Common myeloid progenitor, CD34-positive (primary cell): ENCODE measurements around the gene CTSC.

Experiments used
- CTCF ChIA-PET: fragments of 350-600 bp; sonication (Branson Sonifier 250); formaldehyde crosslinking; loops from one replicate; lab custom pipeline; 2021; ENCODE audit warnings: antibody characterized with exemption; lab: Charles Lee
- POLR2A ChIA-PET: fragments of 350-600 bp; sonication (Branson Sonifier 250); formaldehyde crosslinking; loops from one replicate; lab custom pipeline; 2021; ENCODE audit warnings: antibody characterized with exemption; lab: Charles Lee
- DNase-seq, 3 donors: peaks; one replicate each; pipeline versions ENCODE4 v3.0.0 to v3.0.0-alpha.2; 2013
- H3K27ac ChIP-seq, 2 experiments: 1 replicate in 1 of 2; 2 replicates in 1 of 2; pipeline ENCODE4 v1.7.0; 2013; ENCODE audit warnings: inconsistent platforms in 2 of 2, low read length in 2 of 2, mild to moderate bottlenecking in 2 of 2, low read depth in 1 of 2, moderate library complexity in 1 of 2; ENCODE audit not compliant: severe bottlenecking in 2 of 2, insufficient read depth in 1 of 2, poor library complexity in 1 of 2
- H3K27me3 ChIP-seq, 5 experiments: replicated peaks in 2 of 5; 1 replicate in 3 of 5; 2 replicates in 2 of 5; pipeline versions ENCODE4 v1.6.1 to v1.7.0; 2013; ENCODE audit warnings: low read length in 4 of 5, mild to moderate bottlenecking in 2 of 5, moderate library complexity in 2 of 5, inconsistent platforms in 1 of 5; ENCODE audit not compliant: insufficient read depth in 5 of 5, control insufficient read depth in 4 of 5
- H3K36me3 ChIP-seq, 4 experiments: 1 replicate in 2 of 4; 2 replicates in 2 of 4; pipeline versions ENCODE4 v1.6.1 to v1.7.0; 2013; ENCODE audit warnings: low read length in 3 of 4, control low read depth in 1 of 4, mild to moderate bottlenecking in 1 of 4; ENCODE audit not compliant: control insufficient read depth in 4 of 4, insufficient read depth in 4 of 4
- H3K4me1 ChIP-seq, 4 experiments: 1 replicate in 3 of 4; 2 replicates in 1 of 4; pipeline versions ENCODE4 v1.6.1 to v1.7.1; 2013; ENCODE audit warnings: low read length in 3 of 4, mild to moderate bottlenecking in 3 of 4, control low read depth in 1 of 4, inconsistent platforms in 1 of 4, moderate library complexity in 1 of 4; ENCODE audit not compliant: control insufficient read depth in 4 of 4, insufficient read depth in 4 of 4; ENCODE audit errors: control extremely low read depth in 1 of 4
- H3K4me3 ChIP-seq, 7 experiments: 1 replicate in 4 of 7; 2 replicates in 3 of 7; pipeline versions ENCODE4 v1.5.1 to v1.7.0; 2013; ENCODE audit warnings: mild to moderate bottlenecking in 7 of 7, low read length in 6 of 7, moderate library complexity in 6 of 7, inconsistent platforms in 2 of 7, low read depth in 2 of 7, control low read depth in 1 of 7; ENCODE audit not compliant: insufficient read depth in 4 of 7, control insufficient read depth in 1 of 7; ENCODE audit errors: extremely low read depth in 1 of 7
- H3K9me3 ChIP-seq, 5 experiments: 1 replicate in 4 of 5; 2 replicates in 1 of 5; pipeline versions ENCODE4 v1.6.1 to v1.7.1; 2013; ENCODE audit warnings: low read length in 4 of 5, mild to moderate bottlenecking in 2 of 5, inconsistent platforms in 1 of 5, low read depth in 1 of 5, moderate library complexity in 1 of 5; ENCODE audit not compliant: control insufficient read depth in 4 of 5, insufficient read depth in 2 of 5; ENCODE audit errors: control extremely low read depth in 1 of 5
- WGBS: methylation state at CpG from one replicate; pipeline ENCODE4 v1.1.5; 2013; ENCODE audit not compliant: insufficient coverage; 5-methylcytosine and 5-hydroxymethylcytosine counted together

CTSC gene

GRCh38 chr11:88353835-88354496, 16.4 kb upstream of the CTSC start:
- DNase-seq = no peak
- Histone ChIP-seq H3K27ac (no peak overlapping the region), H3K9me3 (no peaks in the 10 kb centered on the region), H3K4me1 (peaks cover 0 to 32% (median 6%) of the 10 kb centered on the region in 4 experiments), H3K36me3 (no peaks in the 10 kb centered on the region), H3K4me3 (no peak overlapping the region), H3K27me3 (no peaks in the 10 kb centered on the region)
- WGBS = 100% methylated on average over 1 of the region's 4 CpGs
- CTCF ChIA-PET = interaction anchor here (0.9 kb wide), 1 partner anchor 12 kb away, joined by 4 read pairs; no protein-coding TSS in a partner anchor
- POLR2A ChIA-PET = no interaction called here

GRCh38 chr11:88353386-88353785, 15.8 kb upstream of the CTSC start:
- no peaks in the 10 kb centered on the region for H3K9me3 ChIP-seq
- CTCF ChIA-PET = interaction anchor here (0.9 to 1.4 kb wide), 2 partner anchors 13 to 14 kb away, joined by 3 to 4 read pairs; no protein-coding TSS in a partner anchor
- no peaks in the 10 kb centered on the region for H3K36me3 ChIP-seq
- POLR2A ChIA-PET = no interaction called here
- no peaks in the 10 kb centered on the region for H3K27me3 ChIP-seq
- no peak overlapping the region for H3K27ac ChIP-seq
- H3K4me1 ChIP-seq = peaks cover 0 to 28% (median 6%) of the 10 kb centered on the region in 4 experiments
- 100% methylated on average over 1 of the region's 3 CpGs for WGBS
- no peak overlapping the region for H3K4me3 ChIP-seq
- no peak for DNase-seq

- Histone ChIP-seq H3K36me3 (no peaks in the 10 kb centered on the region), H3K27ac (no peak overlapping the region), H3K27me3 (no peaks in the 10 kb centered on the region), H3K9me3 (no peaks in the 10 kb centered on the region), H3K4me3 (no peak overlapping the region), H3K4me1 (peaks cover 0 to 16% (median under 1%) of the 10 kb centered on the region in 4 experiments)
- CTCF ChIA-PET = interaction anchor here (1.4 kb wide), 1 partner anchor 13 kb away, joined by 3 read pairs; no protein-coding TSS in a partner anchor
- DNase-seq = no peak
- POLR2A ChIA-PET = no interaction called here
Observed at GRCh38 chr11:88352139-88352538, 14.6 kb upstream of the CTSC start.

DNA sequence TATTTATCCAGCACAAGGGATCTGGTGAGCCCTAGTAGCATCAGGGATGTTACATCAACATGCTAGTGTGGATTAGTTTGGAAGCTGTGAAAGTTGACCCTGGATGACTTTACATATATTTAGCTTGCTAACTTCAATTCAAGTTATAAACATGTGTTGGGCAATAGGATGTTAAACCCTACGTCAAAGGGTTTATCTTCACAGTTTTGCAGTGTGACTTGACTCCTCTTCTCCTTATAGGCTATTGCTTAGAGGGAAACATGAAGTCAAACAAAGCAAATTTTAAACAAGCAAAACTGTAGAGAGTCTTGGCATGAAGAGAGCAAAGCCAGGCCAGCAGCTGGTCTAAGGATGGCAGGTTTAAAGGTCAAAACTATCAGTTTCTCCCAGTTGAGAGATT, 11.3 kb upstream of the CTSC start:
- H3K4me1 ChIP-seq = peaks cover 0 to 18% (median 1%) of the 10 kb centered on the region in 4 experiments
- no peaks in the 10 kb centered on the region for H3K27me3 ChIP-seq
- WGBS = no CpG with 5 or more reads among the region's 1 CpG
- ChIA-PET CTCF (interaction anchor here (1.2 kb wide), 1 partner anchor 11 kb away, joined by 4 read pairs; the partner anchor contains the start of gene CTSC), POLR2A (no interaction called here)
- no peak overlapping the region for H3K27ac ChIP-seq
- no peak for DNase-seq
- no peaks in the 10 kb centered on the region for H3K9me3 ChIP-seq
- no peak overlapping the region for H3K4me3 ChIP-seq
- H3K36me3 ChIP-seq = no peaks in the 10 kb centered on the region

- ChIA-PET CTCF (no interaction called here), POLR2A (no interaction called here)
- no peaks in the 10 kb centered on the region for H3K36me3 ChIP-seq
- peaks cover 0 to 18% (median 1%) of the 10 kb centered on the region in 4 experiments for H3K4me1 ChIP-seq
- H3K9me3 ChIP-seq = no peaks in the 10 kb centered on the region
- no peak overlapping the region for H3K27ac ChIP-seq
- WGBS = 100% methylated on average over 1 of the region's 1 CpG
- no peaks in the 10 kb centered on the region for H3K27me3 ChIP-seq
- no peak overlapping the region for H3K4me3 ChIP-seq
- DNase-seq = no peak
Observed at GRCh38 chr11:88345949-88346348, 8.4 kb upstream of the CTSC start.

- WGBS = no CpG with 5 or more reads among the region's 2 CpGs
- Histone ChIP-seq H3K4me1 (peaks cover 0 to 18% (median 1%) of the 10 kb centered on the region in 4 experiments), H3K4me3 (no peak overlapping the region), H3K27ac (no peak overlapping the region), H3K9me3 (no peaks in the 10 kb centered on the region), H3K36me3 (no peaks in the 10 kb centered on the region), H3K27me3 (no peaks in the 10 kb centered on the region)
- DNase-seq = peak in 2 of 3 donors; percentile 55 to 67
- CTCF ChIA-PET = interaction anchor here (0.6 to 1.1 kb wide), 2 partner anchors 33 to 195 kb away, joined by 3 to 5 read pairs; no protein-coding TSS in a partner anchor
- POLR2A ChIA-PET = no interaction called here
Observed at GRCh38 chr11:88345408-88345807, 7.9 kb upstream of the CTSC start.

- CTCF ChIA-PET = interaction anchor here (0.6 to 1.1 kb wide), 3 partner anchors 33 to 195 kb away, joined by 3 to 5 read pairs (median 3); no protein-coding TSS in a partner anchor
- DNase-seq = no peak
- no peaks in the 10 kb centered on the region for H3K36me3 ChIP-seq
- H3K9me3 ChIP-seq = no peaks in the 10 kb centered on the region
- no CpG with 5 or more reads among the region's 2 CpGs for WGBS
- no peaks in the 10 kb centered on the region for H3K27me3 ChIP-seq
- H3K4me3 ChIP-seq = no peak overlapping the region
- peaks cover 0 to 22% (median 1%) of the 10 kb centered on the region in 4 experiments for H3K4me1 ChIP-seq
- no peak overlapping the region for H3K27ac ChIP-seq
- POLR2A ChIA-PET = no interaction called here
Observed at GRCh38 chr11:88344869-88345268, 7.3 kb upstream of the CTSC start.
